Mesothelial cell of epicardium (in vitro differentiated cells): ENCODE results near the gene SPRTN. TPM values are rescaled to one million over a fixed set of nuclear protein-coding genes. Genes with fewer than 3 reads are reported as not detected.

Experiments
- DNase-seq, 2 experiments: peaks; one replicate each; pipeline ENCODE4 v3.0.0; 2021; ENCODE audit warnings: low spot score in 2 of 2; ENCODE audit not compliant: unreplicated experiment in 2 of 2
- H3K27ac Mint-ChIP-seq: 2 replicates; pipeline ENCODE4 v1.8.0; 2021; ENCODE audit warnings: mixed read lengths
- H3K27me3 Mint-ChIP-seq: 2 replicates; pipeline ENCODE4 v1.8.0; 2021; ENCODE audit warnings: low read depth, mixed read lengths
- H3K36me3 Mint-ChIP-seq: 2 replicates; pipeline ENCODE4 v1.8.0; 2021; ENCODE audit warnings: mixed read lengths
- H3K4me1 Mint-ChIP-seq: 2 replicates; pipeline ENCODE4 v1.8.0; 2021; ENCODE audit warnings: mixed read lengths
- H3K4me3 Mint-ChIP-seq: 2 replicates; pipeline ENCODE4 v1.8.0; 2021; ENCODE audit warnings: mild to moderate bottlenecking, moderate library complexity, mixed read lengths
- H3K9me3 Mint-ChIP-seq: 2 replicates; pipeline ENCODE4 v1.8.0; 2021; ENCODE audit warnings: mixed read lengths
- total RNA-seq: library from RNA; stranded (reverse); gene quantifications from 3 replicates; pipeline ENCODE4 v1.2.1, GENCODE V29; 2021
- TF ChIP-seq, protein P1 (sequence below): fragments of 200-600 bp; sonication (generic); IDR thresholded peaks from one replicate; pipeline ENCODE4 v1.5.0; 2021; ENCODE audit warnings: antibody characterized with exemption; ENCODE audit not compliant: unreplicated experiment

The SPRTN gene
- total RNA-seq, 1 donor from 2014 or later, result 12.0 TPM

DNA sequence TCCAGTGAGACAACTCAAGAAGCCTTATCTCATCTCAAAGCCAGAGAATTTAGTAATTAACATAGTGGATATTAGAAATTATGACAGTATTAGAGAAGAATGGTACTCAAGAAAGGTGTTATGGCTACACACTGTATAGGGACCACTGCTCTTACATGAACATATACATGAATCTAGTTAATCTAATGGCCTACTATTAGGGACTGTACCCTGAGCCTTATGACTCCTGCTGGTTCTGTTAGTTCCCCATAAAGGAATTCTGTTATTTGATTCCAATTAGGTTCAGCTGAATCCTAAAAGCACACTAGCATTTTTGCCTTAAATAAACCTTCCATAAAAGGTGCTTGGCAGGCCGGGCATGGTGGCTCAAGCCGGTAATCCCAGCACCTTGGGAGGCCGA is 44.3 kb downstream of the SPRTN start:
- no peak overlapping the region for H3K4me3 Mint-ChIP-seq
- H3K27ac Mint-ChIP-seq, result no peak overlapping the region
- TF ChIP-seq, protein P1, sequence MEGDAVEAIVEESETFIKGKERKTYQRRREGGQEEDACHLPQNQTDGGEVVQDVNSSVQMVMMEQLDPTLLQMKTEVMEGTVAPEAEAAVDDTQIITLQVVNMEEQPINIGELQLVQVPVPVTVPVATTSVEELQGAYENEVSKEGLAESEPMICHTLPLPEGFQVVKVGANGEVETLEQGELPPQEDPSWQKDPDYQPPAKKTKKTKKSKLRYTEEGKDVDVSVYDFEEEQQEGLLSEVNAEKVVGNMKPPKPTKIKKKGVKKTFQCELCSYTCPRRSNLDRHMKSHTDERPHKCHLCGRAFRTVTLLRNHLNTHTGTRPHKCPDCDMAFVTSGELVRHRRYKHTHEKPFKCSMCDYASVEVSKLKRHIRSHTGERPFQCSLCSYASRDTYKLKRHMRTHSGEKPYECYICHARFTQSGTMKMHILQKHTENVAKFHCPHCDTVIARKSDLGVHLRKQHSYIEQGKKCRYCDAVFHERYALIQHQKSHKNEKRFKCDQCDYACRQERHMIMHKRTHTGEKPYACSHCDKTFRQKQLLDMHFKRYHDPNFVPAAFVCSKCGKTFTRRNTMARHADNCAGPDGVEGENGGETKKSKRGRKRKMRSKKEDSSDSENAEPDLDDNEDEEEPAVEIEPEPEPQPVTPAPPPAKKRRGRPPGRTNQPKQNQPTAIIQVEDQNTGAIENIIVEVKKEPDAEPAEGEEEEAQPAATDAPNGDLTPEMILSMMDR, result no peak
- H3K4me1 Mint-ChIP-seq, result peaks cover 6% of the 10 kb centered on the region
- H3K27me3 Mint-ChIP-seq, result no peaks in the 10 kb centered on the region
- no peak for DNase-seq
- no peaks in the 10 kb centered on the region for H3K36me3 Mint-ChIP-seq
- no peaks in the 10 kb centered on the region for H3K9me3 Mint-ChIP-seq

DNA sequence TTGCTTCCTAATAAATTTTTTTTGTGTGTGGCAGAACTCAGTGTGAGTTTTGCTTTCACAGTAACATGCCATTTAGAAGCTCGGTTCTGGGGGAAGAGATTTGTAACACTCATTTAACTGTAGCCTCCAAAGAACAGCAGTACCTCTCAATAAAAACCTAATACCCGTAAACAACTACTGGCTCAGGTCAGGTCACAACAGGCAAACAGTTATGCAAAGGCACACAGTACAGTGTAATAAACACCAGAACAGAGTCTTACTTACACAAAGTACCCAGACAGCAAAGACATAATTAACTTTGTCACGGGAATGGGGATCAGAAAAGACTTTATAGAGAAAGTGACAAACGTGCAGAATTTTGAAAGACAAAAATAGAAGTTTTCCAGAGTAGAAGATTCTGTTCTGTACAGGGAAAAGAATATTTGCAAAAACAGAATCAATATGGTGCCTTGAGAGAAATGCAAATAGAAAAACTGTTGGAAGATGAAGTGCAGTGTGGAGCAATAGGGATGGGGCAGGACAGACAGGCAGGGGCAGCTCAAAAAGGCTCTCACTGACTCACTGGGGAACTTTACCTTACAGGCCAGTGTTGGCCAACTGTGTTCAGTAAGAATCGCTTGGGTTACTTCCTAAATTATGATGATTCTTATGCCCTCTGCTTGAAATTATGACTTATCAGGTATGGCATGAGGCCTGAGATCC is 45.2 kb downstream of the SPRTN start:
- Mint-ChIP-seq H3K9me3 (no peaks in the 10 kb centered on the region), H3K36me3 (peaks cover 2% of the 10 kb centered on the region), H3K27me3 (no peaks in the 10 kb centered on the region), H3K27ac (no peak overlapping the region), H3K4me3 (no peak overlapping the region), H3K4me1 (peaks cover 6% of the 10 kb centered on the region)
- no peak for DNase-seq
- TF ChIP-seq, protein P1, result no peak

DNA sequence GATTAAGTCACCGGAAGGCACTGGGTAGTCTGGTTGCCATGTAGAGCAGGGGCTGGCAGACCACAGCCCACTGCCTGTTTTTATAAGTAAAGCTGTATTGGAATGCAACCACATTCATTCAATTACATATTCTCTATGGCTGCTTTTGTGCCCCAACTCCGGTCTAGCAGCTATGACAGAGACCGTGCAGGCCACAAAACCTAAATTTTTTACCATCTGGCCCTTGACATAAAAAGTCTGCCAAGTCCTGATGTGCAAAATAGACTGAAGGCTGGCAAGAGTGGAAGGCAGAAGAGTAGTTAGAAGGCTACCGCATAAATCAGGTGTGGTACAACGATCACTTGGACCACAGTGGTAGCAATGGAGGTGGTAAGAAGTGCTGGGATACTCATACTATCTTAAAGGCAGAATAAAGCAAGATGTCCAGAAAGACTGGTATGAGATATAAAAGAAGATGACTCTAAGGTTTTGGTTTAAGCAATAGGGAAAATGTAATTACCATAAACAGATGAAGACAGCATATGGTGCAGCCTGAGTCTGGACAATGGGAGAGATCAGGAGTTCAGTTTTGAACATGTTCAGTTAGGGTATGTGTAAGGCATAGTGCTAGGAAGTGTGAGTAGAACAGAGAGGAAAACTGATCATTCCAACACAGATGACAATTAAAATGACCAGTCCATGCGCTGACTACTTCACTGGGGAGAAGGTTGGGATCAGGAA is 46.8 kb downstream of the SPRTN start:
- no peak for DNase-seq
- Mint-ChIP-seq H3K36me3 (peaks cover 7% of the 10 kb centered on the region), H3K9me3 (no peaks in the 10 kb centered on the region)

DNA sequence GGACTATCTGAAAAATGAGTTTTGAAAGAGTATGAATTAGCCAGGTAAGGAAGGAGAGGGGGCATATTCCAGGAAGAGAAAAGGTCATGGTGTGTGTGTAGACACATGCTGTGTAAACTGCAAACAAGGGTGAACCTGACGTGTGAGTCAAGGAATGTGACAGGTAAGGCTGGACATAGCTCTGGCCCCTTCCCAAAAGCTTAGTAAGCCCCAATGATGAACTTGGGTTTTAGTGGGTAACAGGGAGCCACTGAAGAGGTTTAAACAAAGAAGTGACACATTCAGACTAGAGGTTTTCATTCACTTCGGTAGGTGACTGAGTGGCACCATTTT is 47.3 kb downstream of the SPRTN start:
- Mint-ChIP-seq H3K36me3 (peaks cover 11% of the 10 kb centered on the region), H3K27ac (no peak overlapping the region)

More for the DNA sequence above, 46.8 kb downstream of the SPRTN start:
- H3K27ac Mint-ChIP-seq, result no peak overlapping the region
- H3K4me1 Mint-ChIP-seq, result peaks cover 6% of the 10 kb centered on the region
- H3K27me3 Mint-ChIP-seq, result no peaks in the 10 kb centered on the region
- TF ChIP-seq, protein P1, result no peak
- H3K4me3 Mint-ChIP-seq, result no peak overlapping the region

DNA sequence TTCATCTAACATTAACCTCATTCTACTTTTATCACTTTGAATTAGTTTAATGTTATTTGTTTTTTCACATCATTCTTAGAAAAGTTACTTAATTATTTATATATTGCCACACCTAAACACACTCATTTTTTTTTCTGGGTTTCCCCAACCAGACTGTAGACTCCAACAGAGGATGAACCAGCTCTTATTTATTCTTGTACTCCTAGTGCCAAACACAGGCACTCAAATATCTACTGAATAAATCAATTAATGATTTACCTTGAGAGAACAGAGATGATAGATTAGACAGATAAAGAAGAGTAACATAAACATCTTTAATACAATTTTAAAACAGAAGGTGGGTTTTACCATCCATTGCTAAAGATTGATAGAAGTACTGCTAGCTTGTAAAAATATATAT is 48.4 kb downstream of the SPRTN start:
- Mint-ChIP-seq H3K27ac (no peak overlapping the region), H3K4me1 (peaks cover 6% of the 10 kb centered on the region), H3K4me3 (no peak overlapping the region), H3K27me3 (no peaks in the 10 kb centered on the region), H3K36me3 (peaks cover 11% of the 10 kb centered on the region), H3K9me3 (no peaks in the 10 kb centered on the region)
- TF ChIP-seq, protein P1, result no peak
- DNase-seq, result no peak

More for the DNA sequence above, 47.3 kb downstream of the SPRTN start:
- H3K4me1 Mint-ChIP-seq, result peaks cover 6% of the 10 kb centered on the region
- H3K9me3 Mint-ChIP-seq, result no peaks in the 10 kb centered on the region
- H3K27me3 Mint-ChIP-seq, result no peaks in the 10 kb centered on the region
- no peak for DNase-seq
- H3K4me3 Mint-ChIP-seq, result no peak overlapping the region
- TF ChIP-seq, protein P1, result no peak
